Right ventricle myocardium inferior (tissue), 1 donor: ENCODE measurements around the gene EPHB2. TPM values are rescaled to one million over a fixed set of nuclear protein-coding genes. Genes with fewer than 3 reads are reported as not detected.
"Not testable (repeated sequence)": the region's sequence is repeated elsewhere in the genome, so short reads cannot be mapped to it uniquely, and the experiment has no call there.

Source experiments
- ATAC-seq: fragments of 200-7000 bp; cut with Tn5 transposase; one replicate; pipeline ENCODE4 v1.9.1; 2020; ENCODE audit warnings: mild to moderate bottlenecking, moderate library complexity
- DNase-seq: peaks from one replicate; pipeline ENCODE4 v3.0.0; 2021; ENCODE audit errors: missing footprints
- intact Hi-C: fragments of 100-400 bp; cut with DNase I; formaldehyde crosslinking; loops from one replicate; pipeline ENCODE4 v1.11.0; 2022
- total RNA-seq: library from RNA; stranded (reverse); fragmentation: NEBNext Ultra II Directional; extraction: Animal tissue kit (Norgen Biotek cat#: 25700); gene quantifications from one replicate; pipeline ENCODE4 v1.2.1, GENCODE V29; 2021
- donor health status: DM: no; HTN: yes; CAD: no; lungs with severe emphysema.

Gene EPHB2
- total RNA-seq, 1 donor from 2014 or later, result 3.5 TPM

- no peak for DNase-seq
- intact Hi-C loops, result no loop called here
- ATAC-seq, result no peak
Measured at GRCh38 chr1:22687191-22687590, 23.4 kb upstream of the EPHB2 start.

- no peak for DNase-seq
- no peak for ATAC-seq
- intact Hi-C loops, result no loop called here
Measured at GRCh38 chr1:22688466-22688865, 22.2 kb upstream of the EPHB2 start.

- intact Hi-C loops, result no loop called here
- DNase-seq (no peak), ATAC-seq (no peak)
Measured at GRCh38 chr1:22689505-22689904, 21.1 kb upstream of the EPHB2 start.

GRCh38 chr1:22691031-22691753 is 19.4 kb upstream of the EPHB2 start:
- ATAC-seq (no peak), DNase-seq (no peak)
- intact Hi-C loops, result no loop called here

GRCh38 chr1:22694172-22694571 is 16.5 kb upstream of the EPHB2 start:
- no peak for ATAC-seq
- DNase-seq, result no peak
- intact Hi-C loops, result no loop called here

GRCh38 chr1:22696610-22697009 is 14.0 kb upstream of the EPHB2 start:
- DNase-seq (no peak), ATAC-seq (no peak)
- intact Hi-C loops, result no loop called here

GRCh38 chr1:22697980-22698379 is 12.7 kb upstream of the EPHB2 start:
- intact Hi-C loops, result no loop called here
- ATAC-seq, result no peak
- DNase-seq, result no peak

GRCh38 chr1:22699681-22700520 is 10.7 kb upstream of the EPHB2 start:
- DNase-seq (no peak), ATAC-seq (no peak)
- intact Hi-C loops, result loop anchor here (10.0 kb wide), 1 partner anchor 115 kb away; no protein-coding TSS in a partner anchor

GRCh38 chr1:22702296-22703085 is 8.1 kb upstream of the EPHB2 start:
- intact Hi-C loops, result loop anchor here (10.0 kb wide), 1 partner anchor 112 kb away; no protein-coding TSS in a partner anchor
- no peak for ATAC-seq
- no peak for DNase-seq

- ATAC-seq (peak; percentile 87), DNase-seq (peak; percentile 84)
- intact Hi-C loops, result loop anchor here (2.0 to 10.0 kb wide), 3 partner anchors 110 to 226 kb away; no protein-coding TSS in a partner anchor
Measured at GRCh38 chr1:22704440-22705067, 6.1 kb upstream of the EPHB2 start.

- ATAC-seq, result no peak
- intact Hi-C loops, result loop anchor here (2.0 to 10.0 kb wide), 3 partner anchors 109 to 225 kb away; no protein-coding TSS in a partner anchor
- DNase-seq, result no peak
Measured at GRCh38 chr1:22705586-22705985, 5.1 kb upstream of the EPHB2 start.

- intact Hi-C loops, result loop anchor here (10.0 kb wide), 1 partner anchor 109 kb away; no protein-coding TSS in a partner anchor
- DNase-seq, ATAC-seq: not testable (repeated sequence)
Measured at GRCh38 chr1:22706100-22706499, 4.5 kb upstream of the EPHB2 start.

- DNase-seq (no peak), ATAC-seq (no peak)
- intact Hi-C loops, result loop anchor here (10.0 kb wide), 1 partner anchor 106 kb away; no protein-coding TSS in a partner anchor
Measured at GRCh38 chr1:22708777-22709176, 1.9 kb upstream of the EPHB2 start.

- intact Hi-C loops, result loop anchor here (10.0 kb wide), 1 partner anchor 106 kb away; no protein-coding TSS in a partner anchor
- no peak for DNase-seq
- ATAC-seq, result no peak
Measured at GRCh38 chr1:22709227-22709626, 1.4 kb upstream of the EPHB2 start.

- DNase-seq, result peak; percentile 83
- intact Hi-C loops, result loop anchor here (10.0 kb wide), 1 partner anchor 105 kb away; no protein-coding TSS in a partner anchor
- ATAC-seq, result peak; percentile 49
Measured at GRCh38 chr1:22709891-22710700, 543 bp upstream of the EPHB2 start.

GRCh38 chr1:22711071-22711470 is 432 bp downstream of the EPHB2 start:
- ATAC-seq, result no peak
- intact Hi-C loops, result no loop called here

More at GRCh38 chr1:22711071-22711470, 432 bp downstream of the EPHB2 start:
- no peak for DNase-seq
